HG02943 (cell line): ENCODE measurements around the gene PPM1D.
A peak's percentile ranks its signal among the peaks of the same experiment; 100 is the strongest.
"Not testable (repeated sequence)": the region's sequence is repeated elsewhere in the genome, so short reads cannot be mapped to it uniquely, and the experiment has no call there.

Experiments
- ATAC-seq: cut with Tn5 transposase; IDR thresholded peaks from one replicate; pipeline ENCODE4 v1.9.1; 2021; ENCODE audit warnings: mild to moderate bottlenecking, low read depth, moderate library complexity; ENCODE audit not compliant: unreplicated experiment

PPM1D gene

DNA sequence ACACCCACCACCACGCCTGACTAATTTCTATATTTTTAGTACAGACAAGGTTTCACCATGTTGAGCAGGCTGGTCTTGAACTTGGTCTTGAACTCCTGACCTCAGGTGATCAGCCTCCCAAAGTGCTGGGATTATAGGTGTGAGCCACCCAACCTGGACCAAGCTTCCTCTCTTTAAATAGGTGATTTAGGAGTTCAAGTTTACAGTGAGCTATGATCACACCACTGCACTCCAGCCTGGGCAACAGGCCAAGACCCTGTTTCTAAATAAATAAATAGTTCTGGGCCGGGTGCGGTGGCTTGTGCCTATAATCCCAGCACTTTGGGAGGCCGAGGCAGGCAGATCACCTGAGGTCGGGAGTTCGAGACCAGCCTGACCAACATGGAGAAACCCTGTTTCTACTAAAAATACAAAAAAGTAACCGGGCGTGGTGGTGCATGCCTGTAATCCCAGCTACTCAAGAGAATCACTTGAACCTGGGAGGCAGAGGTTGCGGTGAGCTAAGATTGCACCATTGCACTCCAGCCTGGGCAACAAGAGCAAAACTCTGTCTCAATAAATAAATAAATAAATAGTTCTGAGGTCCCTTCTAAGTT, 6.5 kb upstream of the PPM1D start:
- not testable (repeated sequence) for ATAC-seq

- not testable (repeated sequence) for ATAC-seq
These were observed 5.8 kb upstream of the PPM1D start for GRCh38 chr17:60594170-60594569.

GRCh38 chr17:60594734-60595133, 5.3 kb upstream of the PPM1D start:
- ATAC-seq, result no peak

- ATAC-seq, result no peak
These were observed 2.7 kb upstream of the PPM1D start for GRCh38 chr17:60597297-60597696.

DNA sequence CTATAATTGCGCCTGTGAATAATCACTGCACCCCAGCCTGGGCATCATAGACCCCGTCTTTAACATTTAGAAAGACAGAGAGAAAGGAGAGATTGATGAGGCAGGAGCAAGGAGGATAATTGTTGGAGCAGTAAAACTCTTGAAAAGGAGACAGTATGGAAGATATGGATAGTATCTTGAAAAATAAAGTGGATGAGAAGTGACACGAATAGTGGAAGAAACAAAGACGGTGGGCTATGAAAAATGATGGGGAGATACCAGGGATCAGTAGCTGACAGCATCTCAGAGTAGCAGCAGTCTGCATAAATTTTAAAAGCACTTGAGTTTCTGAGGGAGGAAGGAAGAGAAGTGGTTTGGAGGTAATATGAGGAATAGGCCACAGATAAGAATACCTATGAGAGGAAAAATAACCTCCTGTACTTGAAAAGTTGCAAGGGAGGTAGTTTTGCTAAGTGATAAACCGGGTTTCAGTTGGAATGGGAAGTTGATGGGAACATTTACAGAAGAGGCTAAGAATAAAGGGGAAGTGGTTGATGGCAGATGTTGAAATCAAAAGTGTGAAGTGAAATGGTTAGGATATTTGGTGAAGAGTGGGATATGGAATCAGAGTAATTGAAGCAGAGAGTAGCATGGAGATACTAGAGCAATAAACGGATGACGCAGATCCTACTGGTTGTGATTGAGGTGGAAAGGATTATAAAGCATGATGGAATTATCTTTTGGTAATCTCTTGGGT, 1.8 kb upstream of the PPM1D start:
- no peak for ATAC-seq

GRCh38 chr17:60599220-60599619, 773 bp upstream of the PPM1D start:
- peak; percentile 10 for ATAC-seq

DNA sequence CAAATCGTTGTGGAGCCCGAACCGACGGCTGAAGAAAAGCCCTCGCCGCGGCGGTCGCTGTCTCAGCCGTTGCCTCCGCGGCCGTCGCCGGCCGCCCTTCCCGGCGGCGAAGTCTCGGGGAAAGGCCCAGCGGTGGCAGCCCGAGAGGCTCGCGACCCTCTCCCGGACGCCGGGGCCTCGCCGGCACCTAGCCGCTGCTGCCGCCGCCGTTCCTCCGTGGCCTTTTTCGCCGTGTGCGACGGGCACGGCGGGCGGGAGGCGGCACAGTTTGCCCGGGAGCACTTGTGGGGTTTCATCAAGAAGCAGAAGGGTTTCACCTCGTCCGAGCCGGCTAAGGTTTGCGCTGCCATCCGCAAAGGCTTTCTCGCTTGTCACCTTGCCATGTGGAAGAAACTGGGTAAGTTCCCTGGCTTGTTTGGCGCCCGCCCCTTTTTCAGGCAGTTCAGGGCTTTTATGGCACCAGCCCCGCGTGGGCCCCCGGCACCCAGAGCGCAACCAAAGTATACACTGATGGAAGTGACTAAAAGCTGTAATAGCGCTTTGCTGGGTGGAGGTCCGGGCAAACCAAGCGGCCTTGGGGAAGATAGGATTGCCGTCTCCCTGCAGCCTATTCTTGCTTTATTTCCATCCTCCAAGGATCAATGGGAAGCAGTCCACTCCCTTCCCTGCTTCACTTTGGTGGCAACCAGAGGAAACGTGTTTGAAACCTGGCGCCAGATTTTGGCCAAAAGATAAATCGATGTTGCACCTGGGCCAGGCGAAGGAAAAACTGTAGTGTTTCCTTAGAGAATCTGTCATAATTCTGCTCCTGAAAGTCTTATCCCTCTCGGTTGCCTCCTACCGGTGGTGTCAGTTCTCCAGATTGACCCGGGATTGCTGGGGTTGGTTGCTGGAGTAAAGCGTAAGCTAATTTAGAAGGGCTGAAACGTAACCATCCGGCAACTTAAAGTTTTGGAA, 775 bp downstream of the PPM1D start:
- ATAC-seq, result peak; percentile 13

GRCh38 chr17:60601447-60602384, 1.7 kb downstream of the PPM1D start:
- ATAC-seq, result no peak

GRCh38 chr17:60602385-60602742, 2.4 kb downstream of the PPM1D start:
- ATAC-seq, result no peak

GRCh38 chr17:60602871-60603270, 2.9 kb downstream of the PPM1D start:
- no peak for ATAC-seq

GRCh38 chr17:60603477-60603876, 3.5 kb downstream of the PPM1D start:
- ATAC-seq, result not testable (repeated sequence)

DNA sequence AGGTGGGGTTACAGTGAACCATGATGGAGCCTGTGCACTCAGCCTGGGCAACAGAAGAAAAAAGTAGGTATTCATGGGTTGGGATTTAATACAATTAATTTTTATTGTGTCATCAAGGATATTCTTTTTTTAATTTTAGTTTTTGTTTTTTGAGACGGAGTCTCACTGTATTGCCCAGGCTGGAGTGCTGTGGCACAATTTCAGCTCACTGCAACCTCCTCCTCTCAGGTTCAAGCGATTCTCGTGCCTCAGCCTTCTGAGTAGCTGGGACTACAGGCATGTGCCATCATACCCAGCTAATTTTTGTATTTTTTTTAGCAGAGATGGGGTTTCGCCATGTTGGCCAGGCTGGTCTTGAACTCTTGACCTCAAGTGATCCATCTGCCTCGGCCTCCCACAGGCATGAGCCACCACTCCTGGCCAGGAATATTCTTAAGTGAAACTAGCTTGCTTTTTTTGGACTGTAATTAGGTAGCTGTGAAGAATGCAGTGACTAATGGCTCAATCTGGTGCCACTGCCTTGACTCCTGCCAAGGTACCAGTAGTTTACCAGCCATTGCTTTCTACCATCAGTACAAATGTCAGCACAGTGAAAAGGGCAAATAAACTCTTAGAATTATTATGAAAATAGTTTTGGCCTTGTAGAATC, 4.8 kb downstream of the PPM1D start:
- no peak for ATAC-seq

GRCh38 chr17:60606036-60606435, 6.0 kb downstream of the PPM1D start:
- no peak for ATAC-seq

GRCh38 chr17:60610473-60610872, 10.5 kb downstream of the PPM1D start:
- ATAC-seq, result no peak

- ATAC-seq, result not testable (repeated sequence)
These were observed 11.3 kb downstream of the PPM1D start for GRCh38 chr17:60611321-60611720.

- ATAC-seq, result no peak
These were observed 13.3 kb downstream of the PPM1D start for GRCh38 chr17:60613325-60613724.

DNA sequence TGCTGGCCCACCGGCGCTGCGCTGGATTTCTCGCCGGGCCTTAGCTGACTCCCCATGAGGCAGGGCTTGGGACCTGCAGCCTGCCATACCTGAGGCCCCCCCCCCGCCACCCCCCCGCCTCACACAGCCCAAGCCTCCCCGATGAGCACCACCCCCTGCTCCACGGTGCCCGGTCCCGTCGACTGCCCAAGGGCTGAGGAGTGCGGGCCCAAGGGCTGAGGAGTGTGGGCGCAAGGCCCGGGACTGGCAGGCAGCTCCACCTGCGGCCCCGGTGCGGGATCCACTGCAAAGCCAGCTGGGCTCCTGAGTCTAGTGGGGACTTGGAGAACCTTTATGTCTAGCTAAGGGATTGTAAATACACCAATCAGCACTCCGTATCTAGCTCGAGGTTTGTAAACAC, 13.8 kb downstream of the PPM1D start:
- ATAC-seq, result not testable (repeated sequence)

DNA sequence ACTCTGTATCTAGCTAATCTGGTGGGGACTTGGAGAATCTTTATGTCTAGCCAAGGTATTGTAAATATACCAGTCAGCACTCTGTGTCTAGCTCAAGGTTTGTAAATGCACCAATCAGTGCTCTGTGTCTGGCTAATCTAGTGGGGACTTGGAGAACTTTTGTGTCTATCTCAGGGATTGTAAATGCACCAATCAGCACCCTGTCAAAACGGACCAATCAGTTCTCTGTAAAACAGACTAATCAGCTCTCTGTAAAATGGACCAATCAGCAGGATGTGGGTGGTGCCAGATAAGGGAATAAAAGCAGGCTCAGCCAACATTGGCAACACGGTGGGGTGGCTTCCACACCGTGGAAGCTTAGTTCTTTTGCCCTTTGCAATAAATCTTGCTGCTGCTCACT, 14.3 kb downstream of the PPM1D start:
- not testable (repeated sequence) for ATAC-seq

DNA sequence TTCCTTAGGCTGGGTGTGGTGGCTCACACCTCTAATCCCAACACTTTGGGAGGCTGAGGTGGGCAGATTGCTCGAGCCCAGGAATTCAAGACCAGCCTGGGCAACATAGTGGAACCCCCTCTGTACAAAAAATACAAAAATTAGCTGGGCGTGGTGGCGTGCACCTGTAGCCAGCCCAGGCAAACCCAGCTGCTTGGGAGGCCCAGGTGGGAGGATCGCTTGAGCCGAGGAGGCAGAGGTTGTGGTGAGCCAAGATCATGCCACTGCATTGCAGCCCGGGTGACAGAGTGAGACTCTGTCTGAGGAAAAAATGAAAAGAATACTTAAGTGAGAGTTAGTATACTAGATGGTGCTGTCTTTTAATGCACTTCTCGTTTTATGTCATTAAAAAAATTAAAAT, 15.1 kb downstream of the PPM1D start:
- no peak for ATAC-seq

DNA sequence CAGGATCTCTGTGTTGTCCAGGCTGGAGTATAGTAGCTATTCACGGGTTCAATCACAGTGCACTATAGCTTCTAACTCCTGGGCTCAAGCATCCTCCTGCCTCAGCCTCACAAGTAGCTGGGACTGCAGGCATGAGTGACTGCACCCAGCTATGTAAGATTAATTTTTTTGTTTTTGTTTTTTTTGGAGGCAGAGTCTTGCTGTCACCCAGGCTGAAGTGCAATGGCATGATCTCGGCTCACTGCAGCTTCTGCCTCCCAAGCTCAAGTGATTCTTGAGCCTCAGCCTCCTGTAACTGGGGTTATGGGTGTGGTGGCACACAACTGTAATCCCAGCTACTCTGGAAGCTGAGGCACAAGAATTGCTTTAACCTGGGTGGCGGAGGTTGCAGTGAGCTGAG, 15.8 kb downstream of the PPM1D start:
- no peak for ATAC-seq
